Hepatocyte (in vitro differentiated cells): ENCODE measurements around the gene PAF1.

Experiments used
- EZH2 ChIP-seq: fragments of 200-600 bp; sonication (generic); IDR thresholded peaks from 2 replicates; pipeline ENCODE4 v1.6.1; 2016; ENCODE audit warnings: antibody characterized with exemption, mild to moderate bottlenecking, borderline replicate concordance
- EZH2phosphoT487 ChIP-seq: fragments of 200-600 bp; sonication (generic); IDR thresholded peaks from one replicate; pipeline ENCODE4 v1.6.1; 2018; ENCODE audit warnings: antibody characterized with exemption, mild to moderate bottlenecking, low read depth, moderate library complexity; ENCODE audit not compliant: unreplicated experiment, severe bottlenecking
- TF ChIP-seq, protein P1 (sequence below): fragments of 200-600 bp; sonication (generic); IDR thresholded peaks from 2 replicates; pipeline ENCODE4 v1.5.1; 2016; ENCODE audit warnings: antibody characterized with exemption, mild to moderate bottlenecking; ENCODE audit not compliant: poor library complexity

DNA sequence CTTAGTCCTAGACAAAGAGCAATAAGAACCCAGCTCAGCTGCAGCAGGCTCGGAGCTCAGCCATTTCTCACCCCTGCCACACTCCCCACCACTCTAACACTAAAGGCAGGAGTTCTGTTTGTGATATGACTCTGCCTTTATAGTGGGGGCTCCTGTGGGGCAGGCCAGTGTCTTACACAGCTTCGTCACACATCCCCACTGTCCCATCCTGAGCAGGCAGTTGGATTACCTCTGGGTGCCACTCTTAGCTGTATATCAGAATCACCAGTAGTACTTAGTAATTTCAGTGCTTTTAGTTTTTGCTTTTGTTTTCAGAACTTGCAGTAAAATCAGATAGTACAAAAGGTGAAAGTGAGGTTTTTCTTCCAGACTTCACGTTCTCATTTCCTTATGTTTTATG lies 31.9 kb downstream of the PAF1 start:
- TF ChIP-seq EZH2 = no peak
- TF ChIP-seq, protein P1, sequence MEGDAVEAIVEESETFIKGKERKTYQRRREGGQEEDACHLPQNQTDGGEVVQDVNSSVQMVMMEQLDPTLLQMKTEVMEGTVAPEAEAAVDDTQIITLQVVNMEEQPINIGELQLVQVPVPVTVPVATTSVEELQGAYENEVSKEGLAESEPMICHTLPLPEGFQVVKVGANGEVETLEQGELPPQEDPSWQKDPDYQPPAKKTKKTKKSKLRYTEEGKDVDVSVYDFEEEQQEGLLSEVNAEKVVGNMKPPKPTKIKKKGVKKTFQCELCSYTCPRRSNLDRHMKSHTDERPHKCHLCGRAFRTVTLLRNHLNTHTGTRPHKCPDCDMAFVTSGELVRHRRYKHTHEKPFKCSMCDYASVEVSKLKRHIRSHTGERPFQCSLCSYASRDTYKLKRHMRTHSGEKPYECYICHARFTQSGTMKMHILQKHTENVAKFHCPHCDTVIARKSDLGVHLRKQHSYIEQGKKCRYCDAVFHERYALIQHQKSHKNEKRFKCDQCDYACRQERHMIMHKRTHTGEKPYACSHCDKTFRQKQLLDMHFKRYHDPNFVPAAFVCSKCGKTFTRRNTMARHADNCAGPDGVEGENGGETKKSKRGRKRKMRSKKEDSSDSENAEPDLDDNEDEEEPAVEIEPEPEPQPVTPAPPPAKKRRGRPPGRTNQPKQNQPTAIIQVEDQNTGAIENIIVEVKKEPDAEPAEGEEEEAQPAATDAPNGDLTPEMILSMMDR = no peak
- no peak for TF ChIP-seq EZH2phosphoT487
